DOHH2 (cell line): ENCODE measurements around the gene UBE2D4.

ENCODE experiments used
- EZH2phosphoT487 ChIP-seq: fragments of 200-600 bp; sonication (generic); IDR thresholded peaks from 2 replicates; pipeline ENCODE4 v1.6.1; 2017; ENCODE audit warnings: borderline replicate concordance, mild to moderate bottlenecking, antibody characterized with exemption, low read length, moderate library complexity, mixed read lengths
- TF ChIP-seq, protein P1 (sequence below): fragments of 200-600 bp; sonication (generic); IDR thresholded peaks from one replicate; pipeline ENCODE4 v1.5.1; 2014; ENCODE audit warnings: antibody characterized with exemption, mild to moderate bottlenecking, low read depth, low read length; ENCODE audit not compliant: poor library complexity, severe bottlenecking

DNA sequence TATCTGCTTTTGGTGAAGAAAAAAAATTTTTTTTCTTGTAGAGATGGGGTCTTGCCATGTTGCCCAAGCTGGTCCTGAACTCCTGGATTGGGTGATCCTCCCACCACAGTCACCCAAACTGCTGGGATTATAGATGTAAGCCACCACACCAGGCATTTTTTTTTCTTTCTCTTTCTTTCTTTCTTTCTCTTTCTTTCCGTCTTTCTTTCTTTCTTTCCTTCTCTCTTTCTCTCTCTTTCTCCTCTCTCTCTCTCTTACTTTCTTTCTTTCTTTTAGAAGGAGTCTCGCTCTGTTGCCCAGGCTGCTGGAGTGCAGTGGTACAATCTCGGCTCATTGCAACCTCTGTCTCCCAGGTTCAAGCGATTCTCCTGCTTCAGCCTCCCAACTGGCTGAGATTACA lies 3.5 kb upstream of the UBE2D4 start:
- TF ChIP-seq, protein P1, sequence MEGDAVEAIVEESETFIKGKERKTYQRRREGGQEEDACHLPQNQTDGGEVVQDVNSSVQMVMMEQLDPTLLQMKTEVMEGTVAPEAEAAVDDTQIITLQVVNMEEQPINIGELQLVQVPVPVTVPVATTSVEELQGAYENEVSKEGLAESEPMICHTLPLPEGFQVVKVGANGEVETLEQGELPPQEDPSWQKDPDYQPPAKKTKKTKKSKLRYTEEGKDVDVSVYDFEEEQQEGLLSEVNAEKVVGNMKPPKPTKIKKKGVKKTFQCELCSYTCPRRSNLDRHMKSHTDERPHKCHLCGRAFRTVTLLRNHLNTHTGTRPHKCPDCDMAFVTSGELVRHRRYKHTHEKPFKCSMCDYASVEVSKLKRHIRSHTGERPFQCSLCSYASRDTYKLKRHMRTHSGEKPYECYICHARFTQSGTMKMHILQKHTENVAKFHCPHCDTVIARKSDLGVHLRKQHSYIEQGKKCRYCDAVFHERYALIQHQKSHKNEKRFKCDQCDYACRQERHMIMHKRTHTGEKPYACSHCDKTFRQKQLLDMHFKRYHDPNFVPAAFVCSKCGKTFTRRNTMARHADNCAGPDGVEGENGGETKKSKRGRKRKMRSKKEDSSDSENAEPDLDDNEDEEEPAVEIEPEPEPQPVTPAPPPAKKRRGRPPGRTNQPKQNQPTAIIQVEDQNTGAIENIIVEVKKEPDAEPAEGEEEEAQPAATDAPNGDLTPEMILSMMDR, result no peak
- TF ChIP-seq EZH2phosphoT487, result no peak
